Neural cell (in vitro differentiated cells): ENCODE results near the gene GMPS. TPM values are rescaled to one million over a fixed set of nuclear protein-coding genes. Genes with fewer than 3 reads are reported as not detected.

Experiments used
- H2AFZ ChIP-seq: fragments of 200-600, 300-800 bp; sonication (generic), shearing (Covaris generic); 2 replicates; pipeline ENCODE4 v1.6.0; 2014; ENCODE audit warnings: low read depth, mild to moderate bottlenecking, antibody characterized with exemption, low read length, moderate library complexity
- H3F3A ChIP-seq: fragments of 200-600 bp; shearing (Covaris generic); 2 replicates; pipeline ENCODE4 v1.6.1; 2016; ENCODE audit warnings: mild to moderate bottlenecking, moderate library complexity, mixed read lengths, antibody characterized with exemption, low read length; ENCODE audit not compliant: insufficient read depth, poor library complexity, severe bottlenecking
- H3K27ac ChIP-seq: fragments of 200-600, 300-800 bp; sonication (generic), shearing (Covaris generic); 2 replicates; pipeline ENCODE4 v1.5.1; 2014; ENCODE audit warnings: mild to moderate bottlenecking, low read length, moderate library complexity
- H3K27me3 ChIP-seq: fragments of 300-800, 200-600 bp; sonication (generic), shearing (Covaris generic); 2 replicates; pipeline ENCODE4 v1.6.0; 2014; ENCODE audit warnings: mild to moderate bottlenecking, low read depth, low read length, moderate library complexity; ENCODE audit not compliant: insufficient read depth
- H3K36me3 ChIP-seq: fragments of 300-800, 200-600 bp; sonication (generic), shearing (Covaris generic); 2 replicates; pipeline ENCODE4 v1.5.1; 2014; ENCODE audit warnings: mild to moderate bottlenecking, antibody characterized with exemption, low read length, moderate library complexity; ENCODE audit not compliant: insufficient read depth
- H3K4me2 ChIP-seq: fragments of 300-800, 200-600 bp; sonication (generic), shearing (Covaris generic); 2 replicates; pipeline ENCODE4 v1.6.0; 2014; ENCODE audit warnings: mild to moderate bottlenecking, low read length
- H3K4me3 ChIP-seq: fragments of 300-800, 200-600 bp; sonication (generic), shearing (Covaris generic); 2 replicates; pipeline ENCODE4 v1.5.1; 2014; ENCODE audit warnings: mild to moderate bottlenecking, low read length, moderate library complexity
- H3K79me2 ChIP-seq: fragments of 200-600 bp; shearing (Covaris generic); replicated peaks from 2 replicates; pipeline ENCODE4 v1.6.0; 2014; ENCODE audit warnings: mild to moderate bottlenecking, low read length, moderate library complexity; ENCODE audit not compliant: insufficient read depth
- H3K9ac ChIP-seq: fragments of 300-800, 200-600 bp; sonication (generic), shearing (Covaris generic); 2 replicates; pipeline ENCODE4 v1.6.1; 2016; ENCODE audit warnings: mild to moderate bottlenecking, low read length, mixed read lengths
- H3K9me2 ChIP-seq: fragments of 200-600 bp; shearing (Covaris generic); 2 replicates; pipeline ENCODE4 v1.6.1; 2016; ENCODE audit warnings: mild to moderate bottlenecking, low read length, mixed read lengths; ENCODE audit not compliant: insufficient read depth
- H3K9me3 ChIP-seq: fragments of 200-600, 300-800 bp; sonication (generic), shearing (Covaris generic); 2 replicates; pipeline ENCODE4 v1.6.1; 2016; ENCODE audit warnings: mild to moderate bottlenecking, mixed run types, low read length, moderate library complexity, mixed read lengths
- H4K20me1 ChIP-seq: fragments of 200-600 bp; shearing (Covaris generic); 2 replicates; pipeline ENCODE4 v1.6.1; 2016; ENCODE audit warnings: mild to moderate bottlenecking, mixed run types; ENCODE audit not compliant: insufficient read depth
- CTCF ChIP-seq: fragments of 450-650 bp; IDR thresholded peaks from 2 replicates; pipeline ENCODE4 v1.5.1; 2014; ENCODE audit warnings: antibody characterized with exemption, mild to moderate bottlenecking, moderate library complexity; ENCODE audit not compliant: poor library complexity, severe bottlenecking
- EP300 ChIP-seq: fragments of 450-650 bp; conservative IDR thresholded peaks from 2 replicates; pipeline ENCODE4 v1.6.1; 2014; ENCODE audit warnings: antibody characterized with exemption, mild to moderate bottlenecking, moderate library complexity; ENCODE audit not compliant: poor library complexity, severe bottlenecking
- EZH2 ChIP-seq: fragments of 200-600, 300-800 bp; shearing (Covaris generic), sonication (generic); IDR thresholded peaks from 2 replicates; pipeline ENCODE4 v1.6.1; 2014; ENCODE audit warnings: antibody characterized with exemption, low read length, borderline replicate concordance, mild to moderate bottlenecking; ENCODE audit not compliant: insufficient read depth, poor library complexity, severe bottlenecking
- MXI1 ChIP-seq: fragments of 450-650 bp; conservative IDR thresholded peaks from 2 replicates; pipeline ENCODE4 v1.6.1; 2014; ENCODE audit warnings: antibody characterized with exemption, mild to moderate bottlenecking; ENCODE audit not compliant: poor library complexity, severe bottlenecking
- POLR2AphosphoS5 ChIP-seq: IDR thresholded peaks from 2 replicates; pipeline ENCODE4 v1.6.1; 2012
- RAD21 ChIP-seq: fragments of 450-650 bp; conservative IDR thresholded peaks from 2 replicates; pipeline ENCODE4 v1.6.1; 2014; ENCODE audit warnings: antibody characterized with exemption, mild to moderate bottlenecking, moderate library complexity
- REST ChIP-seq: IDR thresholded peaks from 2 replicates; pipeline ENCODE4 v1.6.1; 2012; ENCODE audit warnings: borderline replicate concordance
- SMC3 ChIP-seq: fragments of 450-650 bp; conservative IDR thresholded peaks from 2 replicates; pipeline ENCODE4 v1.6.1; 2014; ENCODE audit warnings: antibody characterized with exemption, mild to moderate bottlenecking, moderate library complexity; ENCODE audit not compliant: poor library complexity
- TAF1 ChIP-seq: IDR thresholded peaks from 2 replicates; pipeline ENCODE4 v1.6.1; 2012; ENCODE audit warnings: low read depth
- polyA plus RNA-seq: library from polyadenylated mRNA; depleted of rRNA; stranded (reverse); fragments of >200 nt; gene quantifications from 2 replicates; pipeline ENCODE4 v1.2.3, GENCODE V29; 2014

Gene GMPS
- polyA plus RNA-seq, 1 donor from 2014 or later: 23.7 TPM

- H3K4me3 ChIP-seq: no peak overlapping the region
- H3F3A ChIP-seq: no peaks in the 10 kb centered on the region
- TF ChIP-seq SMC3 (no peak), CTCF (no peak), REST (no peak), EZH2 (no peak), MXI1 (no peak), RAD21 (no peak), POLR2AphosphoS5 (no peak), EP300 (no peak), TAF1 (no peak)
- H3K9me2 ChIP-seq: no peaks in the 10 kb centered on the region
- H3K27me3 ChIP-seq: no peaks in the 10 kb centered on the region
- no peaks in the 10 kb centered on the region for H3K9me3 ChIP-seq
- no peak overlapping the region for H2AFZ ChIP-seq
- H3K79me2 ChIP-seq: no peaks in the 10 kb centered on the region
- H3K36me3 ChIP-seq: no peaks in the 10 kb centered on the region
- no peak overlapping the region for H3K27ac ChIP-seq
- no peak overlapping the region for H3K9ac ChIP-seq
- H4K20me1 ChIP-seq: no peaks in the 10 kb centered on the region
- H3K4me2 ChIP-seq: no peak overlapping the region
These were observed 79.2 kb downstream of the GMPS start for GRCh38 chr3:155949453-155950217.

- Histone ChIP-seq H3K79me2 (no peaks in the 10 kb centered on the region), H4K20me1 (no peaks in the 10 kb centered on the region), H3K4me3 (no peak overlapping the region), H3K27ac (no peak overlapping the region), H3K9me3 (no peaks in the 10 kb centered on the region), H3K9me2 (no peaks in the 10 kb centered on the region), H3F3A (no peaks in the 10 kb centered on the region), H3K36me3 (no peaks in the 10 kb centered on the region), H3K27me3 (no peaks in the 10 kb centered on the region), H3K4me2 (no peak overlapping the region), H2AFZ (no peak overlapping the region), H3K9ac (no peak overlapping the region)
- no peak for TF ChIP-seq RAD21
- no peak for TF ChIP-seq EZH2
- no peak for TF ChIP-seq REST
- TF ChIP-seq CTCF: no peak
These were observed 86.3 kb downstream of the GMPS start for GRCh38 chr3:155956508-155957411.
